GM23248 (cell line): ENCODE results near the gene MAP3K5.

Source experiments
- EZH2 ChIP-seq: fragments of 200-600 bp; sonication (generic); IDR thresholded peaks from 2 replicates; pipeline ENCODE4 v1.6.1; 2018; ENCODE audit warnings: antibody characterized with exemption, mild to moderate bottlenecking; ENCODE audit not compliant: insufficient read depth, poor library complexity, severe bottlenecking
- EZH2phosphoT487 ChIP-seq: fragments of 200-600 bp; sonication (generic); IDR thresholded peaks from 2 replicates; pipeline ENCODE4 v1.6.1; 2018; ENCODE audit warnings: antibody characterized with exemption, moderate library complexity, mild to moderate bottlenecking, low read depth; ENCODE audit not compliant: insufficient read depth

GRCh38 chr6:136739501-136739900 is 52.8 kb downstream of the MAP3K5 start:
- TF ChIP-seq EZH2 (no peak), EZH2phosphoT487 (no peak)
